A673 (cell line): ENCODE data around the gene KCNG2. TPM values are rescaled to one million over a fixed set of nuclear protein-coding genes. Genes with fewer than 3 reads are reported as not detected.

ENCODE experiments used
- BruUV-seq: library from RNA; stranded (reverse); fragments of 400-500 nt; replicated peaks from 2 replicates; lab custom pipeline; 2021; lab: Mats Ljungman, UMichigan
- CTCF ChIA-PET: fragments of 300-600 bp; sonication (Branson Sonifier 250); formaldehyde crosslinking; loops from one replicate; lab custom pipeline; 2022; ENCODE audit warnings: antibody characterized with exemption; lab: Charles Lee
- POLR2A ChIA-PET: fragments of 300-600 bp; sonication (Branson Sonifier 250); formaldehyde crosslinking; loops from one replicate; lab custom pipeline; 2022; ENCODE audit warnings: antibody characterized with exemption; ENCODE audit not compliant: low non-redundant PET; lab: Charles Lee
- DNase-seq: peaks from one replicate; pipeline ENCODE4 v3.0.0-alpha.2; 2015; ENCODE audit warnings: low spot score
- H3K27ac ChIP-seq: fragments of 200-600 bp; sonication (generic); 2 replicates; pipeline ENCODE4 v1.5.1; 2016; ENCODE audit warnings: mixed run types, low read depth, mild to moderate bottlenecking, mixed read lengths, antibody characterized with exemption, low read length; ENCODE audit not compliant: poor library complexity, severe bottlenecking
- H3K27me3 ChIP-seq: fragments of 200-600 bp; sonication (generic); replicated peaks from 2 replicates; pipeline ENCODE4 v1.6.1; 2017; ENCODE audit warnings: mixed run types, low read depth, mild to moderate bottlenecking, mixed read lengths, antibody characterized with exemption, low read length; ENCODE audit not compliant: insufficient read depth, poor library complexity
- H3K36me3 ChIP-seq: fragments of 200-600 bp; sonication (generic); 2 replicates; pipeline ENCODE4 v1.6.1; 2016; ENCODE audit warnings: mixed run types, mild to moderate bottlenecking, mixed read lengths, antibody characterized with exemption, low read length; ENCODE audit not compliant: insufficient read depth, poor library complexity, severe bottlenecking
- H3K4me1 ChIP-seq: fragments of 200-600 bp; sonication (generic); 2 replicates; pipeline ENCODE4 v1.6.1; 2017; ENCODE audit warnings: mixed run types, mild to moderate bottlenecking, mixed read lengths, antibody characterized with exemption, low read length; ENCODE audit not compliant: insufficient read depth, poor library complexity, severe bottlenecking
- H3K4me3 ChIP-seq: fragments of 200-600 bp; sonication (generic); 2 replicates; pipeline ENCODE4 v1.5.1; 2016; ENCODE audit warnings: low read depth, mixed run types, mild to moderate bottlenecking, mixed read lengths, low read length; ENCODE audit not compliant: poor library complexity, severe bottlenecking
- H3K9me3 ChIP-seq: fragments of 200-600 bp; sonication (generic); 2 replicates; pipeline ENCODE4 v1.6.1; 2016; ENCODE audit warnings: mixed run types, low read depth, mild to moderate bottlenecking, mixed read lengths, antibody characterized with exemption, low read length; ENCODE audit not compliant: poor library complexity, severe bottlenecking
- CTCF ChIP-seq: fragments of 300-800, 200-600 bp; sonication (generic); conservative IDR thresholded peaks from 2 replicates; pipeline ENCODE4 v1.5.1; 2017; ENCODE audit warnings: low read depth, mild to moderate bottlenecking, antibody characterized with exemption, low read length, moderate library complexity, mixed read lengths
- EZH2 ChIP-seq: fragments of 200-600 bp; sonication (generic); IDR thresholded peaks from 2 replicates; pipeline ENCODE4 v1.6.1; 2017; ENCODE audit warnings: borderline replicate concordance, low read depth, mild to moderate bottlenecking, mixed read lengths, antibody characterized with exemption, low read length; ENCODE audit not compliant: poor library complexity, severe bottlenecking
- intact Hi-C: fragments of 100-400 bp; cut with micrococcal nuclease; formaldehyde crosslinking; loops from one replicate; pipeline ENCODE4 v1.10.0; 2022; ENCODE audit not compliant: unreplicated experiment
- total RNA-seq: library from RNA; stranded (reverse); gene quantifications from 2 replicates; pipeline ENCODE4 v1.2.3, GENCODE V29; 2021

Gene KCNG2
- total RNA-seq, 1 experiment from 2014 or later: not detected

- peaks cover 6% of the 10 kb centered on the region for H3K9me3 ChIP-seq
- peaks cover 4% of the 10 kb centered on the region for H3K4me1 ChIP-seq
- ChIA-PET CTCF (no interaction called here), POLR2A (no interaction called here)
- intact Hi-C loops: no loop called here
- no peak for TF ChIP-seq EZH2
- TF ChIP-seq CTCF: no peak
- no peaks in the 10 kb centered on the region for H3K36me3 ChIP-seq
- no peak overlapping the region for H3K4me3 ChIP-seq
- peaks cover 16% of the 10 kb centered on the region for H3K27me3 ChIP-seq
- no TSS peak for BruUV-seq
- peak; percentile 74 for DNase-seq
- peak overlapping the region; percentile 24 for H3K27ac ChIP-seq
Measured at GRCh38 chr18:79857082-79857671, 59.4 kb downstream of the KCNG2 start.

DNA sequence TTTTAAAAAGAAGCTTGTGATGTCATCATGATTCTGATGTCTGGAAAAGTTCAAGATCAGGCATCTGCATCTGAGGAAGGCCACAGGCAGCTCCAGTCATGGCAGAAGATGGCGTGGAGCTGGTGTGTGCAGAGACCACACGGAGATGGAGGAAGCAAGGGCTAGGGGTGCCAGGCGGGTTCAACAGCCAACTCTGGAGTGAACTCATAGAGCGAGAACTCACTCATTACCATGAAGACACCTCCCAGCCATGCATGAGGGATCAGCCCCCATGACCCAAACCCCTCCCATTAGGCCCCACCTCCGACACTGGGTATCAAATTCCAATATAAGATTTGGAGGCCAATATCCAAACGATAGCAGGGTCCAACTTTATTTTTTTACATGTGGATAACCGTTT is 61.6 kb downstream of the KCNG2 start:
- Histone ChIP-seq H3K27ac (no peak overlapping the region), H3K27me3 (peaks cover 18% of the 10 kb centered on the region), H3K4me1 (peaks cover 4% of the 10 kb centered on the region), H3K9me3 (peaks cover 7% of the 10 kb centered on the region), H3K4me3 (no peak overlapping the region), H3K36me3 (no peaks in the 10 kb centered on the region)
- TF ChIP-seq CTCF (no peak), EZH2 (no peak)
- intact Hi-C loops: no loop called here
- DNase-seq: no peak
- no TSS peak for BruUV-seq
- CTCF ChIA-PET: no interaction called here
- POLR2A ChIA-PET: no interaction called here

GRCh38 chr18:79861687-79862086 is 63.9 kb downstream of the KCNG2 start:
- H3K9me3 ChIP-seq: peaks cover 7% of the 10 kb centered on the region
- peaks cover 18% of the 10 kb centered on the region for H3K27me3 ChIP-seq
- intact Hi-C loops: no loop called here
- CTCF ChIA-PET: no interaction called here
- BruUV-seq: no TSS peak
- POLR2A ChIA-PET: no interaction called here
- H3K4me1 ChIP-seq: peaks cover 4% of the 10 kb centered on the region
- no peak overlapping the region for H3K4me3 ChIP-seq
- H3K27ac ChIP-seq: no peak overlapping the region
- TF ChIP-seq EZH2 (no peak), CTCF (no peak)
- DNase-seq: no peak
- no peaks in the 10 kb centered on the region for H3K36me3 ChIP-seq
